HG03575 (cell line): ENCODE data around the gene MAJIN.

Source experiments
- ATAC-seq: cut with Tn5 transposase; IDR thresholded peaks from one replicate; pipeline ENCODE4 v1.9.1; 2021; ENCODE audit not compliant: unreplicated experiment, insufficient number of reproducible peaks, low FRiP score; ENCODE audit errors: extremely low read depth

MAJIN gene

DNA sequence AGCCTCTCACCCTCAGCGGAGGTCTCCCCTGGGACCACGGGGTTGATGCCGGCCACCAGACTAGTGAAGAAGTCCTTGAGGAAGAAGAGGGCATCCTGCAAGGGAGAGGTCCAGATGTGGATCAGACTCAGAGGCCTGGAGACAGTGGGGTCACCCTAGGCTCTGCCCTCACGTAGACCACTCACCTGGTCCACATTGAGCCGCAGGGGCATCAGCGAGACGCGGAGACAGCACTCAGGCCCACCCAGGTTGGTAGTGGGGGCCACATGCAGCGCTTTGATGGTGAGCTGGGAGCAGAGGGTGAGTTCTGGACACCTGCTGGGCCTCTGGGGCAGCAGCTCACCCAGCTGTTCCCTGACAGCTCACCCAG is 73.8 kb downstream of the MAJIN start:
- no peak for ATAC-seq

DNA sequence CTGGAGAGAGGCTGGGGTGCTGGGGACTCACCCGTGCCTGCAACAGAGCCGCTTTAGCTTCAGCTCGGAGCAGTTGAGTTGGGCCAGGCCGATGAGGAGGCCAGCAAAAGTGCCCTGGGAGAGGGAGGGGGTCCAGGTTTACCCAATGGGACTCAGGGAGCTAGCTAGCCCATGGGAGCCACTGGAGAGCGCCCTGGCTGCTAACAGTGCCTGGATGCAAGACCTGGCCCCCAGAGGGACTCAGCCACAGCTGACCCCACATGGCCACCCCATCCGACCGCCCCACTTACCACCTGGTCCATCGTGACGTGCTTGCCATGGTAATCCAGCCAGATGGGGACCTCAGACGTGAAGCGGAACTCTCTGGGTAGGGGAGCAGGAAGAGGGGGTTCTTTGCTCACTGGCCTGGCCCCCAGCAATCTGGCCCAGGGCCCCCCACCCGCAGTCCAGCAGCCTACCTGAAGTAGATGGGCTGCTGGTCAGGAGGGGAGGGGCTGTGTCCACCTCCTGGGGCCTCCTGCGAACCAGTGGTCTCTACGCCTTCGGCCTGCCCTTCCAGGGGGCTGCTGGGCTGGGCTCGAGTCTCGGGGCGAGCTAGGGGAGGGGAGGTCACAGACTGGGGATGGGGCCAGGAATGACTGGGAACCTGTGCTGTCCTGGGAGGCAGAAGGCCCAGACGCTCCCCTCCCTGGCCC is 74.4 kb downstream of the MAJIN start:
- ATAC-seq = no peak

GRCh38 chr11:64896448-64897022 is 75.4 kb downstream of the MAJIN start:
- ATAC-seq = no peak

GRCh38 chr11:64894812-64895452 is 77.0 kb downstream of the MAJIN start:
- no peak for ATAC-seq

DNA sequence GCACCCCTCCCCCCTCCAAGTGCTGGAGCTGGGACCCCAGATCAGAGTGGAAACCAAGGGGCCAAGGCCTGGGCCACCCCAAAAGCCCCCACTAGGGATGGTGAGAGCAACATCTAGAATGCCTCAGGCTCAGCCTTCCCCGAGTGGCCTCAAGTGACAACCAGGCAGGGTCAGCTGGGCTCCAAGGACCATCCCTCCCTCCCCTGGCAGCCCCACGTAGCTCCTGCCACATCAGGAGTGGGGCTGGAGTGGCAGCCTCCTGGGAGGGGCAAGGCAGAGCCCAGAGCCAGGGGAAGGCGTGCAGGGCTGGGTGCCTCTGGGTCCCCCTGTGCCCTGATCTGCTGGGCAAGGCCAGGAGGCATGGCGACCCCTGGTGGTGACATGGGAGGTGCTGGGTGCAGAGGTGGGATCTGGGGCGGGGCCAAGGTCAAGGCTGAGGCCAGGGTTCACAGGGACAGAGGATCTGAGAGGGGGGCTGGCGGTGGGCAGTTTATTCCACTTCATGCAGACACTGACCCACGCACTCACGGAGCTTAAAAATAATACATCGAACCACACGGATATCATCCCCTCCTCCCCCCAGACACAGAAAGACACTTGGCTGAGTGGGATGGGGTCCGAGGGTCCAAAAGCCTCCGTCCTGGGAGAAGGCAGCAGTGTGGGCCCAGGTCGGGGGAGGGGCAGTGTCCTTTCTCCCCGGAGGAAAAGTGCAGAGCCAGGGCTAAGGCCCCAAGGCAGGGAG is 77.7 kb downstream of the MAJIN start:
- ATAC-seq = no peak

- no peak for ATAC-seq
These were observed 78.5 kb downstream of the MAJIN start for GRCh38 chr11:64893194-64894069.

DNA sequence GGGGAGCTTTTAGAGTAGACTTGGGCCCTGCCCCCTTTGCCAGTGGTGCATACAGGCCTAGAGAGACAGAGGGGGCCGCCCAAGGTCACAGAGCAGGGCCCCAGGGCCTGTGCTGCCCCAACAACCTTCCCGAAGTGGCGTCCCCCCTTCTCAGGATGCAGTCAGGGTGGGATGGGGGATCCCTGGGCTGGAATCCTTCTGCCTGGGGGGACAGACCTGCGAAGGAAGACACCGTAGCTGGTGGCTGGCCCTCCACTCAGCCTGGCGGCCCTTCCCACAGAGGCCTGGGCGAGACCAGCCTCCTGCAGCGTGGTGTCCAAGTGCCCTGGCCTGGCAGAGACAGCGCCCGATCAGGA is 79.1 kb downstream of the MAJIN start:
- no peak for ATAC-seq

- ATAC-seq = no peak
These were observed 79.5 kb downstream of the MAJIN start for GRCh38 chr11:64892411-64892831.

GRCh38 chr11:64891880-64892279 is 80.0 kb downstream of the MAJIN start:
- no peak for ATAC-seq

GRCh38 chr11:64891215-64891848 is 80.6 kb downstream of the MAJIN start:
- no peak for ATAC-seq

DNA sequence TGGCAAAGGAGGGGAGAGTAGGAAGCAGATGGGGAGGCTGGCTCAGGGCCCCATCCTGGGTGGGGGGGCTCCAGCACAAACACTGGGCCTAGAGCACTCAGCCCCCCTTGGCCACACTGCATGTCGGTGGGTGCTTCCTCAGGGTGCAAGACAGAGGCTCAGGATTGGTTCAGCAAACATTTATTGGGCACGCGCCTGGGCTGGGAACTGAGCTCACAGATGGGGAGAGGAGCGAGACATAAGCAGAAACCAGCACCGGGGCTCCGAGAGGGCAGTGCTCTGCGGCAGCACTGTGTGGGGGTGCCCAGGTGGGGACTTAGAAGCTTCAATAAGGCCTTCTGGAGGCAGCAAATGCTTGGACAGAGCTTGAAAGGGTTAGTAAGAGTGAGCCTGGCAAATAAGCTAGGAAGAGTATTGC is 81.4 kb downstream of the MAJIN start:
- no peak for ATAC-seq

GRCh38 chr11:64888729-64889511 is 83.0 kb downstream of the MAJIN start:
- no peak for ATAC-seq

DNA sequence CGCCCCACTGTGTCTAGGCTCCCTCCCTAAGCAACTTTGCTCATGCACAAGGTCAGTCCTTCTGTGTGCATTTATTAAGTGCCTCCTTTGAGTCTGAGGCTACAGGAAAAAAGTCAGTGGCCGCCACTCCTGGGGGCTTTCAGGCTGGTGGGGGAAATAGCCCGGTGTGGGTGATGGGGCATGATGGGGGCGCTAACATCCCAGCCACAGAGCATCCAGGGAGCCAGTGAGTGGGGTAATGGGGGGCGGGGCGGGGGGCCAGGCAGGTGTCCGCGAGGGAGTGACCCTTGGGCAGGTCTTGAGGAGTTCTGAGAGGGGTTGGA is 83.5 kb downstream of the MAJIN start:
- ATAC-seq = no peak
